Measurements from ENCODE around the gene EIF2B2.

EIF2B2 gene

DNA sequence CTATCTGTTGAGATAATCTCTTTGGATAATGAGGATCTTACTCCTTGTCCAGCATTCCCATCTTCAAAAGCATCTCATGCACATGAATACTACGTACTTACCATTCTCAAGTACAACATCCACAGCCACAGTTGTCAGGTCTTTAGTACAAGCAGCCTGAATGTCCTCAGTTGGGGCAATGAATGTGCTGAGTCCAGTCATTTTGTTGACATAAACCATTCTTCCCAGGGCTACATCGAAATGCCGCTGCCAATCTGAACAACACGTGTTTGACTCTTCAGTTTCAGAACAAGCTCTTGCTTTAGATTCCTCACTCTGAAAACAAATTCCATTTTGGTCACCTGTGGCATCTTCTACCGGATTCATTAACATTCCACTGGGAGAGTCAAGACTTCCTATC lies 43.6 kb downstream of the EIF2B2 start:
- DNase-seq = no peak

DNA sequence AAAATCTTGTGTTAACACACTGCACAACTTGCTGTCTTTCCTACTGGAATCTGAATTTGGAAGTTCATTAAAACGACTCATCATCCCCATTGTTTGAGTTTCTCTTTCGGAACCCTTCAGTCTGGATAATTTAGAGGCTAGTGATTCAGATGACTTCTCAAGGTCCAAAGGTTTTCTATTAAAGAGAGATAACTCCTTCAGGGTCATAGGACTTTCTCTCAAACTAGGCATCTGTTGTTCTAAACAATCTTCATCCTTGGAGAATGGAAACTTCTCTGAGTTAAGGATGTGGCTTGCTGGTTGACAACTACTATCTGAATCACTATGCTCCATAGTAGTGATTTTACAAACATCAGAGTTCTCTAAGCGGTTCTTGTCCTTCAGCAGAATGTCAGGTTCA lies 44.2 kb downstream of the EIF2B2 start:
- DNase-seq = no peak

DNA sequence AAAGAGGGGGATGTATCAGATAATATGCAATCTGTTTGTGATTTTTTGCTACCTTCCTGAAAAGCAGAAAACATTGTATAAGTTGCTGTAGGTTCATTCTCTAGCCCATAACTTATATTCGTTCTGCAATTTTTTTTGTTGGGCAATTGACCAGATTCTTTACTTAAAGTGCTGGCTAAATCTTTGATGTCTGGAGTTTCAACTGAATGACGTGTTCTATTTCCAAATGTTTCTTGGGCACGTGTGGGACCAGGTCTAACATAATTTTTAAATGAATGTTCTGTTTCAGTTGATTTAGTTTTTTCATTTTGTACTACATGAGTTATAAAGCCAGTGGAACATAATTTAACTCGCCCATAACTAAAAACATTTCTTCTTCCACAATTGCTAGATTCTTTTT lies 44.8 kb downstream of the EIF2B2 start:
- DNase-seq = no peak

DNA sequence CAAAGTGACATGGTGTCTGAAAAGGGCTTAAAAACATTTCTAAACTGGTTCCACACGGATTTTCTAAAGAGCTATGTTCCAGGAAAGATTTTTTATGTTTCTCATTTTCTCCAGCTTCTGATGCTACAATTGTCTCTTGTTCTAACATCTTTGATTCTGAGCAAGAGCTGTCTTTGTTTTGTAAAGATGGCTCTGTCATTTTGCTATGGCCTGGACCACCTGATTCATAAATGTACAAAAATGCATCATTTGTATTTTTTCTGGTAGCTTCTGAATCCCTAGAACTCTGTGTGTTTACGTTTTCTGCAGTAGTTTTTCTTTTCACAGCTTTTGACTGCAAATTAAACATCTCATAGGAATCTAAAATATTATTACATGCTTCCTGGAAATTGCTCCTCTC lies 45.4 kb downstream of the EIF2B2 start:
- no peak for DNase-seq

DNA sequence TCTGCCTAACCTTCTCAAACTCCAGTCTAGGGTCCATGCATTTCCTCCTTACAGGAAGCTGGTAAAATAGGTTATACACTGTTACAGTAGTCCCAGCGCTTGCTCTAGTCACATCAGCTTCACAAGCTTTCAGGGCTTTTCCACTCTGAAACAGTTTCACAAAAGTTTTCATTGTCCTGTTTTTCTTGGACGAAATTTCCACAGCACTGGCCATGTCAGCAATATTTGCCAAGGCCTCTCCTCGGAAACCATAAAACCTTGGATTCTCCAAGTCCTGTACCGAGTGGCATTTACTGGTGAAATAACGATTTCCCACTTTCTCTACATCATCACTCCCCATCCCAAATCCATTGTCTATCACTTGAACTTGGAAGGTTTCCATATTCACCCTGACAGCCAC lies 46.4 kb downstream of the EIF2B2 start:
- DNase-seq = no peak

DNA sequence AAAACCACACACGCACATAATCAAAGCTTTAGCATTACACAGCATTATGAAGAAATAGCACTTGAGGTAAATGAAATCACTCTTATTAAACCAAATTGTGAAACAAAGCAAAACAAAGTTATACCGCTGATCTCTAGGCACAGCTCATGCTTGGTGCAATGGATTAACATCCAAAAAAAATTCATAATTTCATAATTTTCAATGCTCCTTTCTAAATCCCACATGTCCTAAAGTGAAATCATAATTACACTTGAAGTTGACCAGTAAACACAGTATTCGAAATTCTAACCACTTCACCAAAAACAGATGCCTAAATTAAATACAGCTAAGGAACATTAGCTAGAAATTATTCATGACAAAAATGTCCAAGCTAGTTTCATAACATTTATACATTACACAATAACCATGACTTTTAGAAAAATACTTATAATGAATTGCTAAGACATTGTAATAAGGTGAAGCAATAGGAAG lies 47.0 kb downstream of the EIF2B2 start:
- DNase-seq = no peak

DNA sequence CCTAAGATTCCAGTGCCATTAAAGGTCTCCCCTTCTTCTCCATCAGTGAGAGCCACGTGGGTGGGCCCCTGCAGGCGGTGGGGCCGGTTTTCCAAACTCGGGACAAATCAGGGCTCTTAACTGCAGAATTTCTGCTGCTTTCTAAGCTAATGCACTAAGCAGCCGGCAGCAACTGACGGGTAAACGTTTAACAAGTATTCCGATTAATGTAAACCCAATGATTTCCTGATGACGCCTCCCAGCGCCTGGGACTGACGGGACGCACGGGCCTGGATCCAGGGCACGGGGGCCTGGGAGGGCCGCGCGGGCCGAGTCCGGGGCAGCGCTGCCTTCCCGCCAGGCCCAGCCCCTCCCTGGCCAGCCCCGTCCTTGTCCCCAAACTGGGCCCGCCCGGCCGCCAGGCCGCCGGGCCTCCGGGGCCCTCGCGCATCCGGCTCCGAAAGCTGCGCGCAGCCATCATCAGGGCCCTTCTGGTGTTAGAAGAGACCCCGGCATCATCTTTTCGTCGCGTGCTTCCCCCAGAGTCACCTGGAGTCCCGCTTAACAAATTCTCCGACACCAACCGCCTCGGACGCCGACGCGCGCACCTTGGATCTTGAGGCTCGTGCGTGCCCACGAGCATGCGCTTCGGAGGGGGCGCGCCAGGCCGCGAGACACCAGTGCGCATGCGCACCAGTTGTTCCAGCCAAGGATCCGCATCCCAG lies 48.3 kb downstream of the EIF2B2 start, which contains the start of gene MLH3:
Gene MLH3 (minus strand): TSS at position 616 of the 704 bp plus-strand sequence. CDS start 1,812 bp downstream, outside the sequence.
- DNase-seq = peak; percentile 30

DNA sequence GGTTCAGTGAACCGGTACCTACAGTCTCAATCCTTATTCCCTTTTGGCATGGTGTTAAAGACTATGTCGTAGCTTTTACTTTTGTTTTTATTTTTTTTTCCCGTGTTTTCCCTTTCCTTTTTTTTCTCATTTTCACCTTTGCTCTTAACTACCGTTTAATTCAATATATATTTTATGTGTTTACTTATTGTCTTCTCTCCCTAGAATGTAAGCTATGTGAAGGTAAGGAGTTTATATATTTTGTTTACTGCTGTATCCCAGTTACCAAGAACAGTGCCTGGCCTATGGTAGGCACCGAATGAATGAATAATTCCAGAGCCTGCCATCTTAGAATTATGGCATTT lies 48.8 kb downstream of the EIF2B2 start:
- DNase-seq = no peak

DNA sequence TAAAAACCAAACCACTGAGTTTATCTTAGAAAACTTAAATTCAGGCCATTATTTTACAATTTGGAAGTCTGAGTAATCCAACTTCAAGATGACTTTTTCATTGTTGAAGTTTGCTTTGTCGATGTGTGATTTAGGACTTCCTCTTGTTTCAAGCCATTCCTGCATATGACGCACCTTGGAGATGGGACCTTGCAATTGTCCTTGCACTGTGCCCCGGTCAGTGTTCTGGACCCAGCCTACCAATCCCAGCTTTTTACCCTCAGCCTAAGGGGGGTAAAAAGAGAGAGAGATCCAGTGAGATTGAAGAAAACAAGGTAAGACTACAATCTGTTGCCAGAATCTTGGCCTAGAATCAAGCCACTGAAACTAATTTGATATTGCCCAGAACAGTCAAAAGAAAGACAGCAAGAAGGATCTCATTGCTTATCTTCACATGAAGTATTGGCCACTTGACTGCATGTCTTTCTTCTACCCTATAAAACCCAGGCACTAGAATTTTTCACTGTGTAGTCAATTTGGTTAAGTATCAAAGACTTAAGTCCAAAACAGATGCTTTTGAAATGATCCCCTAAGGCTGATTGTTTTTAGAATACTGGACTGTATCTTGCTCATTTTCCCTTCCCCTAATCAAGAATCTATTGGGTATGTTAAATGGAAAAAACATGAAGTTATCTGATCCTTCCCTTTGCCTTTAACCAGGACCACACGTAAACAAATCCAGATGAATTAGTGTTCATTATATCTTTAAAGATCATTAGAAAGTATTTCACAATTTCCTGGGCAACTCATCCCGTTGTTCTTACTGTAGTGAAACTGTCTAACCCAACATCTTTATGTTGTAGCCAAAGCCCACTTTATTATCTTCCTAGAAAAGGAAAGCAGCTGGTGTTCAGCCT lies 50.9 kb downstream of the EIF2B2 start:
- DNase-seq = no peak

DNA sequence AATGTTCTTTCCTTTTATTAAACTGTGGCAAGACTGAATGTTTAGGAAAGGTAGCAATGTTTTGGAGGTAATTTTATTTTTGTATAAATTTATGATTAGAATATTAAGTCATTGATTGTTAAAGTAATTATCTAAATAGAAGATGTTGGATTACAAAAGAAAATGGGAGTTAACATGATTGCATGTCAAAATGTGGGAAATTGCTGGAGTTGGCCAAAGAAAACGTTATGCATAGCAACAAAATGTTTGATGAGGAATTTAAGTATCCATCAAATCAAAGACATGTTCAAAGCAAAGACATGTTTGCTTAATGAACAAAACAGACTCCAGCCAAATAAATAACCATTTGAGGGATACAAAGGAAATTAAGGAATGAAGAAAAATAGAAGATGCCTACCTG lies 51.7 kb downstream of the EIF2B2 start:
- DNase-seq = no peak

DNA sequence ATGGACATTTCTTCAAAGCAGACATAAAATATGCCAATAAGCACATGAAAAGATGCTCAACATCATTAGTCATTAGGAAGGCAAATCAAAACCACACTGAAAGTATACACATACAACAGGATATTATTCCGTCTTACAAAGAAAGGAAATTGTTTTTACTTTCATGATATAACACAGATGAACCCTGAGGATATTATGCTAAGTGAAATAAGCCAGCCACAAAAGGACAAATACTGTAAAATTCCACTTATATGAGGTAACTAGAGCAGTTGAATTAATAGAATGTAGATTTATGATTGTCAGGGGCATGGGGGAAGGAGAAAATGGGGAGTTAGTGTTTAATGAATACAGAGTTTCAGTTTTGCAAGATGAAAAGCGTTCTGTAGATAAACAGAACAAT lies 56.9 kb downstream of the EIF2B2 start:
- DNase-seq = no peak

DNA sequence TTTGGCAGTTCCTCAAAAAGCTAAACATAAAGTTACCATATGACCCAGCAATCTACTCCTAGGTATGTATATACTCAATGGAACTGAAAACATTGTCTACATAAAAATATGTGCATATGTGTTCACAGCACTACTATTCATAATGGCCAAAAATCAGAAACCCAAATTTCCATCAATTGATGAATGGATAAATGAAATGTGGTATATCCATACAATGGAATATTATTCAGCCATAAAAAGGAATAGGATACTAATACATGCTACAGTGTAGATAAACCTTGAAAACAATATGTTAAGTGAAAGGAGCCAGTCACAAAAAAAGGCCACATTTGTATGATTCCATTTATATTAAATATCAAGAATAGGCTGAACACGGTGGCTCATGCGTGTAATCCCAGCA lies 57.7 kb downstream of the EIF2B2 start:
- no peak for DNase-seq
